GM19397 (cell line): ENCODE measurements around the gene STIP1.

Experiments used
- ATAC-seq: cut with Tn5 transposase; IDR thresholded peaks from one replicate; pipeline ENCODE4 v1.9.1; 2021; ENCODE audit warnings: mild to moderate bottlenecking, moderate library complexity; ENCODE audit not compliant: unreplicated experiment

Gene STIP1

DNA sequence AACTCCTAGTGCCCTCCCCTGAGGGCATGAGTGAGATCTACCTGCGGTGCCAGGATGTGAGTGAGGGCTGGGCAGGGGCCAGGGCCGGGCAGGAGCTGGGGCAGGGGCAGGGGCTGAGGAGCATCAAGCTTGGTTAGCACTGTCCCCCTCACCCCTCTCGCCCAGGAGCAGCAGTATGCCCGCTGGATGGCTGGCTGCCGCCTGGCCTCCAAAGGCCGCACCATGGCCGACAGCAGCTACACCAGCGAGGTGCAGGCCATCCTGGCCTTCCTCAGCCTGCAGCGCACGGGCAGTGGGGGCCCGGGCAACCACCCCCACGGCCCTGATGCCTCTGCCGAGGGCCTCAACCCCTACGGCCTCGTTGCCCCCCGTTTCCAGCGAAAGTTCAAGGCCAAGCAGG, 34.3 kb downstream of the STIP1 start:
- ATAC-seq: no peak

DNA sequence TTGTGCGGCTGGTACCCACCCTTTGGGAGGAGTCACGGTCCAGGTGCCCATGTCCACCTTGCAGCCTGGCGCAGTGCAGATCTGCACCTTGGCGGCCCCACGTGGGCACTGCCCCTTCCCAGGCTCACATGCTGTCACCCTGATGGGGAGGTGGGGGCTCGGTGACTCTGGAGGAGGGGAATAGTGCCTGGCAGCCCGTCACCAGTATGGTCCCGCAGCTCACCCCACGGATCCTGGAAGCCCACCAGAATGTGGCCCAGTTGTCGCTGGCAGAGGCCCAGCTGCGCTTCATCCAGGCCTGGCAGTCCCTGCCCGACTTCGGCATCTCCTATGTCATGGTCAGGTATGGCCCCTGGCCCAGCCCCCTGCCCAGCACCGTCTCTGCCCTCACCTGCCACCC, 34.8 kb downstream of the STIP1 start:
- no peak for ATAC-seq

DNA sequence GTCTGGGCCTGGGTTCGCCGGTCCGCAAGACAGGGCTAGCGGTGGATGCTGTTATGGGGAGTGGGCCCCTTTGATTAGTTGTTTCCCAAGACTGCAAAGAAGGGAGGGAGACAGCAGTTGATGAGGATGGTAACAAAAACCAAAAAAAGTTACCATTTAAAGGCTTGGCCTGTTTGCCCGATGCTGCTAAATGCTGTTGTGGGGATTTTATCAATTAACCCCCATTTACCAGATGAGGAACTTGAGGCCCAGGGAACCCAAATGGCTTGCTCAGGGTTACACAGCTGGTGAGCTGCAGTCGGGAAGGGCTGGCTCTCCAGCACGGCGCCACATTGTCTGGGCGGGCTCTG, 36.7 kb downstream of the STIP1 start:
- no peak for ATAC-seq

DNA sequence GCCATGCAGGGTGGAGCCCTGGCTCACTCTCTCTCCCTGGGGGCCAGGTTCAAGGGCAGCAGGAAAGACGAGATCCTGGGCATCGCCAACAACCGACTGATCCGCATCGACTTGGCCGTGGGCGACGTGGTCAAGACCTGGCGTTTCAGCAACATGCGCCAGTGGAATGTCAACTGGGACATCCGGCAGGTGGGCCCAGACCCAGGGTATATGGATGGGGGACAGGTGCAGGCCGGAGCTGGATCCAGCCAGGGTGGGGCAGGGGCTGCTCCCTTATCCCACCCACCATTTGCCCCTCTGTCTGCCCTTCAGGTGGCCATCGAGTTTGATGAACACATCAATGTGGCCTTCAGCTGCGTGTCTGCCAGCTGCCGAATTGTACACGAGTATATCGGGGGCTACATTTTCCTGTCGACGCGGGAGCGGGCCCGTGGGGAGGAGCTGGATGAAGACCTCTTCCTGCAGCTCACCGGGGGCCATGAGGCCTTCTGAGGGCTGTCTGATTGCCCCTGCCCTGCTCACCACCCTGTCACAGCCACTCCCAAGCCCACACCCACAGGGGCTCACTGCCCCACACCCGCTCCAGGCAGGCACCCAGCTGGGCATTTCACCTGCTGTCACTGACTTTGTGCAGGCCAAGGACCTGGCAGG, 37.2 kb downstream of the STIP1 start:
- ATAC-seq: no peak

DNA sequence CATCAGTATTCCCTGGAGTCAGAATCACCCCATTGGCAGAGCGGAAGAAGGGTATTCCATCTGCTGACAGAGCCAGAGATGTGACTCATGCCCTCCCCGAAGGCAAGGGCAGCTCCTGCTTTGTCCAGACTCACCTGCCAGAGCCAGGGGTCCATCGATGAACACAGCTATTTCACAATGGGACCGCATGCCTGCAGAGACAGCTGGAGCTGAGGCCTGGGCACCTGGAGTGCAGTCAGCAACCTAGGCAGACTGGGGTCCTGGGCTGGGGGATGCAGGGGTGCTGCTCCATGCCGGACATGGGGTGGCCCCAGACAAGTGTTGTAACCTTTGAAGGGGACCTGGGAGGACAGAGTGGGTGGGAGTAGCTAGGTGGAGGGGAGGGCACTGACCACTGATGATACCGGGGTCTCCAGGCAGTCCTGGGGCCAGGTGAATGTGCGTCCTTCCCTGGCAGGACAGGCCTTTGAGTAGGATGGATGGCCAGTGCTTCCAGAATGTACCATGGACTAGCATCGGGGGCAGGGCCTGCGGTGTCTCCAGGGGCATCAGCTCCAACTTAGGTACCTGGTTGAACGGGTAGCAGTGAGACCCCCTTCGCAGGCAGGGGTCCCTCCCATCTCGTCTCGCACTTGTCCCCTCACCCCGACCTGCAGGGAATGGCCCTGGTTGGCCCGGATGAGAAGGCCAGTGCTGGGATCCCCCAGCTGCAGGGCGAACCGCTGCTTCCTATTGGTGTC, 38.4 kb downstream of the STIP1 start:
- no peak for ATAC-seq

DNA sequence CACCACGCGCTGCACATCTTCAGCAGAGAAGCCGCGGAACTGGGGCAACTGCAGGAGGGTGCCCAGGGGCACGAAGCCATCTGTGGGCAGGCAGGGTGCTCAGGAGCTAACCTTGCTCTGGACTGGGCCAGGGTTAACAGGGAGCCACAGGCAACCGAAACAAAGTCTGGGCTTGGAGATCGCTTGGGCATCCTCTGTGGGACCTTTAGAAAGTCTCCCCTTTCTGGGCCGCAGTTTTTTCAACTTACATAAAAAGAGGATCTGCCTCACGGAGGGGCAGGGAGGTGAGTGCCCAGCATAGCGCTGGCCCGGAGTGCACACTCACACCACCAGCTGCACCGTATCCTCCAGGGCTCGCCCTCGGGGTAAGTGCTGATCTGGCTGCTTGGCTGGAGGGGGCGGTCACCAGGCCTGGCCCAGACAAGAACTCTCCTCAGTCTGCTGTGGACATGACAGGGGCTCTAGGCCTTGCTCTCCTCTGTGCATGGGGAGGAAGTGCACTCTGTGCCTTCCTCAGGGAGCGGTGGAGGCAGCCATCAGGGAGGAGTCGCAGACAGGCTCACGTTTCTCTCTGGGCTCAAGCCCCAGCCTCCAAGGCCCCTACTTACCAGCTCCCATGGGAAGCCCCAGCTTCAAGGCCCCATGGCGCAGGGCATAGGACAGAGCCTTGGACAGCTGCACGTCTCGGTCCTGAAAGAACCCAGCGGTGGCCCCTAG, 39.1 kb downstream of the STIP1 start:
- ATAC-seq: no peak

DNA sequence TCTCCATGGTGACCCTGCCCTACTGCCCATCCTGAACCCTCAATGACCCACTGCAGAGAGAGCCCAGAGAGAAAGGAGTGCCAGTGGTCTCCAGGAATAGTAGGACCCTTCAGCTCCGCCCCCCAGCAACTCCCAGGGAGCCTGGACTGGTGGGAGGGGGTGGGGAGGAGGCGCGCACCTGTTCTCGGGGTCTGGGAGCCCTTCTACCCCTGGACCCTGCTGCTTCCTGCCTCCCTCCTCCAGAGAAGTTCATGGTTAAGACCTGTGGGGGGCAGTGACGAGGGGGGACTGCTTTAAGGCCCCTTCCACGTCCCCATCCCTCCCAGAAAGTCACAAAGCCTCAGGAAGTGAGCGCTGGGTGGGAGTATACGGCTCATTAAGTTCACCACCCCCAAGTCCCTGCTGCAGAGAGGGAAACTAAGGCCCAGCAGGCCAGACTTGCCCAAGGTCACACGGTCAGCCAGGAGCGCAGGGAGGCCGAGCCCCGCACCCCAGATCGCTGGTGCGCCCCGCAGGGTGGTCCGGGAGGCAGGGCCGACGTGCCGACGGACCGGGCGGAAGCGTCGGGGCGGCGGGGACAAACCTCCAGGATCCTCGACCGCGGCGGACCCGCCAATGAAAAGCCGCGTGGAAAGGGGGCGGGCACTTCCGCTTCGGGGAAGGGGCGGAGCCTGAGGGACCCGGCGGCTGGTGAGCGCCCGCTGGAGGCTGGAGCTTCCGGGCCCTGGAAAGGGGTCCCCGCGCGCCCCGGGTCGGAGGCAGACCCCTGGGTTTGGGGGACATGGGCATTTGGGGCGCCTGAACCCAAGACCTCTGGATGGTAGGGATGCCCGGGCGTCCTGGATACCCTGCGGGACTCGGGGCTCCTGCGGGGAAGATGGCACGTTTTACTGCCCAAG, 39.9 kb downstream of the STIP1 start, which contains the start of the genes NUDT22 and TRPT1:
NUDT22 (plus strand) TSS at position 667 of the 899 bp plus-strand sequence. CDS start 379 bp downstream, outside the sequence.
TRPT1 (minus strand) TSS at position 579 of the 899 bp plus-strand sequence; CDS start at position 253, 326 bp downstream.
- ATAC-seq: peak; percentile 50

DNA sequence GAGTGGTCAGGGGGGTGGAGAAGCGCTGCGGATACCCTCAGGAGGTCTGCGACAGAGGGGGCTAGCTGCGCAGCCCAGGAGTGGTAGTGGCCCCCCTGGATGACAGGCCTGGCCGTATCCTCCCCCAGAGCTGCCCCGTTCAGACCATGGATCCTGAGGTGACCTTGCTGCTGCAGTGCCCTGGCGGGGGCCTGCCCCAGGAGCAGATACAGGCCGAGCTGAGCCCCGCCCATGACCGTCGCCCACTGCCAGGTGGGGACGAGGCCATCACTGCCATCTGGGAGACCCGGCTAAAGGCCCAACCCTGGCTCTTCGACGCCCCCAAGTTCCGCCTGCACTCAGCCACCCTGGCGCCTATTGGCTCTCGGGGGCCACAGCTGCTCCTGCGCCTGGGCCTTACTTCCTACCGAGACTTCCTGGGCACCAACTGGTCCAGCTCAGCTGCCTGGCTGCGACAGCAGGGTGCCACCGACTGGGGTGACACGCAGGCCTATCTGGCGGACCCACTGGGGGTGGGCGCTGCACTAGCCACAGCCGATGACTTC, 40.6 kb downstream of the STIP1 start:
- peak; percentile 8 for ATAC-seq

DNA sequence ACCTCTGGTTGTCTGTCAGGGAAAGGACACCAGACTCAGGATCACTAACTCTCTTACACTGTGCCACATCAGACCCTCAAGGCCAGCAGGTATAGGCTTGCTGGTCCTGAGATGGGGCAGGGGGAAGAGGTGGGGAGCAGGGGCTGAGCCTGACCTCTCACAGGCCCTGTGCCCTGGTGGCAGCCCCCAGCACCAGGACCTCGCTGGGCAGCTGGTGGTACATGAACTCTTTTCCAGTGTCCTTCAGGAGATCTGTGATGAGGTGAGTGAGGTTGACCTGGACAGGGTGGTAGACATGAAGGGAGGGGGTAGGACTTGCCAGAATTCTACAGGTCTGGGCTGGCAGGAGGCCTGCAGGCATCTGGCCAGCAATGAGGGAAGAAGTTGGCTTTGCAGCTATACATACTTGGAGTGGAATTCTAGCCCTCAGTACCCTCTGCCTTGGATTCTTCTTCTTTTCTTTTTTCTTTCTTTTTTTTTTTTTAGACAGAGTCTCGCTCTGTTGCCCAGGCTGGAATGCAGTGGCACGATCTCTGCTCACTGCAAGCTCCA, 41.5 kb downstream of the STIP1 start:
- ATAC-seq: no peak

DNA sequence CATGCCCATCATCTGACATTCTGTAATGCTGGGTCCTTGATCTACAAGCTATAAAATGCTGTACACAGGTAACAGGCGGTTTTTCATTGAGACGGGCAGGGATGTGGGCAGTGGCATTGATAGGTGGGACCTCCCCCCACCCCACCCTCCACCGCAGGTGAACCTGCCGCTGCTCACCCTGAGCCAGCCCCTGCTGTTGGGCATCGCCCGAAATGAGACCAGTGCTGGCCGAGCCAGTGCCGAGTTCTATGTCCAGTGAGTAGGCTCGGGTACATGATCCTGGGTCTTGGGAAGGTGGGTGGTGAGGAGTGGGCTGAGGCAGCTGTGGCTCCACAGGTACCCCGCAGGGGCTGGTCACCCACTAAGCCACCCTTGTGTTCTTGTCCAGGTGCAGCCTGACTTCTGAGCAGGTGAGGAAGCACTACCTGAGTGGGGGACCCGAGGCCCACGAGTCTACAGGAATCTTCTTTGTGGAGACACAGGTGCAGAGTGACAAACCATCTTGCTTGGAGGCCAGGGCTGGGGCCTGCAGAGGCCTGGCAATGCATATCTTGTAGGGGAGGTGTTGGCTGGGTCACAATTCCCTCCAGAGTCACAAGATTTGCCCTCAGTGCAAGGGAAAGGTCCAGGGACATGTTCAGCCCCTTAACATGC, 43.2 kb downstream of the STIP1 start:
- ATAC-seq: no peak

DNA sequence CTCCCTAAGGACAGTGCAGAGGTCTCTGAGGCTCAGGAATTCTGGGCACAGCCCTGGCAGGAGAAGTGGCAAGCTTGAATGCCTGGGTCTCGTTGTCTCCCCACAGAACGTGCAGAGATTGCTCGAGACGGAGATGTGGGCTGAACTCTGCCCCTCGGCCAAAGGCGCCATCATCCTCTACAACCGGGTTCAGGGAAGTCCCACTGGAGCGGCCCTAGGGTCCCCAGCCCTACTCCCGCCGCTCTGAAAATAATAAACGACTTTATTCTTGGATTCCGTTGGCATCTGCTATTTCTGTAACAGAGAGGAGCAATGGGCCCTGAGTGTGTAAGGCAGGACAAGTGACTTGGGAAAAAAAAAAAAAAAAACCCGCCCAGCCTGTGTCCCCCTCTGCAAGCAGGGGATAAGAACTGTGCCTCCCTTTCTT, 43.8 kb downstream of the STIP1 start:
- ATAC-seq: no peak

DNA sequence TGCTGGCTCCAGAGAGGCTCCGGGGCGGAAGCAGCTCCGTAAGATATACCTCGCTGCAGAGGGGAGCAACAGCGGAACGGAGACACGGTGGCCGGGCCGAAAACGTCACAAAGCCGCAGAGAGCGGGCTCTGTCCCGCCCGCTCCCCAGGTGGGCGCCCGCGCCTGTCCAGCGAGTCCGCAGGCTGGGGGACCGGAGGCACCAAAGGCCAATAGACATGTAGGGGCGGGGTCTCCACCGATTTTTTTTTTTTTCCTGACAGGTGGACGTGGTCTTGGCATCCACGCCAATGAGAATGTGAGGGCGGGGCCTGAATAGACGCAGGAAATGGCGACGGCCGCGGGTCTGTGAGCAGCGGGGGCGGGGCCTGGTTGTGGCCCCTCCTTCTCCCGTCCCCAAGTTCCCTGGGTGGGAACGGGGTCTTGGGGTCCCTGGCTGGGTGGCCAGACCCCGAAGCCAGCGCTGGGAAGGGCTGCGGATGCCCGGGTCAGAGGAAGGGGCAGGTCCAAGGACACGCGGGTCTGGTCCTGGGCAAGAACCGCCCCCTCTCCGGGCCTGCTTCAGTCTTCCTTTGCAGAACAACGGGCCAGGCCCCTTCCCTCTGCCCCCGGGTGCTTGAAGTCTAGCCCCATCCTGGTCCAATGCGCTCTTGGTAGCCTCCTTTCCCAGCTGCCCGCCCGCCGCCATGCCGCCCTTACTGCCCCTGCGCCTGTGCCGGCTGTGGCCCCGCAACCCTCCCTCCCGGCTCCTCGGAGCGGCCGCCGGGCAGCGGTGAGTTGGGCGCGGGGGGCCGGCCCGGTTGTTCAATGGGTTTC, 44.4 kb downstream of the STIP1 start, which contains the start of gene DNAJC4:
DNAJC4 (plus strand) TSS at position 378 of the 814 bp plus-strand sequence; CDS start at position 685, 307 bp downstream.
- ATAC-seq: peak; percentile 52

DNA sequence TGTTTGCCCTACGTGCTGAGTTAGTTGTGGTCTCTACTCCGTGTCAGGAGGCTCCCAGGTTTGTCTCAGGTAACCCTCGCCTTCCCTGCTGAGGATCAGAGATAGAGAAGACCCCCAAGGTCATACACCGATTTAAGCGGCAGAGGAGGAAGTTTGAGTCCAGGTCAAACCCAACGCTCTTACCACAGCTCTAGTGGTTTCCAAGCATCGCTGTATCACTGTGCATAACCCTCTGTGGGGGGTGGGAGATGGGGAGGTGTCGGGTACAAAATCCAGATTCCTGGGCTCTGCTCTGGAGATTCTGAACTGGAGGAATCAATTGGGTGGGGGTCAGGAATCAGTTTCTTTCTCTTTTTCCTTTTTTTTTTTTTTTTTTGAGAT, 45.0 kb downstream of the STIP1 start:
- ATAC-seq: no peak

DNA sequence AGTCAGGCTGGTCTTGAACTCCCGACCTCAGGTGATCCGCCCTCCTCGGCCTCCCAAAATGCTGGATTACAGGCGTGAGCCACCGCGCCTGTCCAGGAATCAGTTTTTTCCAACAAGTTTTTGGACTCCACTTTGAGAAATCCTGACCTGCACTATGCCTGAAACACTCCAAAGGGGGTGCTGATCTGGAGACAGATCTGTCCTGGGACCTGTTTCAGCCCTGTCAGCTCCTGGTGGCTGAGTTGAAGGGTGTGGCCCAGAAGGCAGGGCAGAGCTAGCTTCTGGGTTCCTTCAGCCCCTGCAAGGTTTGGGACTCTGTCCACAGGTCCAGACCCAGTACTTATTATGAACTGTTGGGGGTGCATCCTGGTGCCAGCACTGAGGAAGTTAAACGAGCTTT, 45.6 kb downstream of the STIP1 start:
- ATAC-seq: no peak

DNA sequence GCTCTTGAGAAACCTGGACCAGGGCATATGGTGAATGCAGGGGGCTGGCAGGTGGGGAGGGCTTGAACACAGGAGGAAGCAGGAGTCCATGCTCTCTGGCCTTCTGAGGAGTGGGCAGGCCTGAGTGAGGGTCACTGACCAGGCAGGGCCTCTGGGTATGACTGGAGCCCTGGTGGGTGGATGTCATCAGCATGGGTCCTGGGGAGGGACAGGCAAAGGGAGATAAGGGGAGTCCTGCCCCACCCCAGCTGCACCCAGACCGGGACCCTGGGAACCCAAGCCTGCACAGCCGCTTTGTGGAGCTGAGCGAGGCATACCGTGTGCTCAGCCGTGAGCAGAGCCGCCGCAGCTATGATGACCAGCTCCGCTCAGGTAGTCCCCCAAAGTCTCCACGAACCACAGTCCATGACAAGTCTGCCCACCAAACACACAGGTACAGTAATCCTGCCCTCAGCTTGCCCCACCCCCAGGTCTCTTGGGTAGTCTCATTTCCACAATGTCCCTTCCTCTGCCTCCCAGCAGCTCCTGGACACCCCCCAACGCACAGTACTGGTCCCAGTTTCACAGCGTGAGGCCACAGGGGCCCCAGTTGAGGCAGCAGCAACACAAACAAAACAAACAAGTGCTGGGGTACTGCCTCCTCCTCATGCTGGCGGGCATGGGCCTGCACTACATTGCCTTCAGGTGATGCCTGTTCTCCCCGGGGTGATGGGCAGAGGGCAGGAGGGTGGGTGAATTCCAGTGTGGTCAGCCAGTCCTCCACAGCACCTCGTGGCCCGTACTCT, 46.4 kb downstream of the STIP1 start:
- ATAC-seq: no peak

DNA sequence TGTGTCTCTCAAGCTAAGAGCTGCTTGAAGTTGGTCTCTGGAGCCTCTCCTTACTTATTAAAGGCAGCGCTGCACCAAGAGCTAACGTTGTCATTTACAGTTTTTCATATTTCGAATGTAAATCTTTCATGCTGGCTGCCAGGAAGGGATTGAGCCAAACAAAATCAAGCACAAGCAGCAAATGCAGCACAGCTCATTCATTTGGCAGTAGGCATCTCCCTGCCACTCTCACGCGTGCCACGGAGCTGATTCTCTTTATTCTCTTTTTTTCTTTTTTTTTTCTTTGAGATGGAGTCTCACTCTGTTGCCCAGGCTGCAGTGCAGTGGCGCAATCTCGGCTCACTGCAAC, 47.0 kb downstream of the STIP1 start:
- ATAC-seq: no peak

DNA sequence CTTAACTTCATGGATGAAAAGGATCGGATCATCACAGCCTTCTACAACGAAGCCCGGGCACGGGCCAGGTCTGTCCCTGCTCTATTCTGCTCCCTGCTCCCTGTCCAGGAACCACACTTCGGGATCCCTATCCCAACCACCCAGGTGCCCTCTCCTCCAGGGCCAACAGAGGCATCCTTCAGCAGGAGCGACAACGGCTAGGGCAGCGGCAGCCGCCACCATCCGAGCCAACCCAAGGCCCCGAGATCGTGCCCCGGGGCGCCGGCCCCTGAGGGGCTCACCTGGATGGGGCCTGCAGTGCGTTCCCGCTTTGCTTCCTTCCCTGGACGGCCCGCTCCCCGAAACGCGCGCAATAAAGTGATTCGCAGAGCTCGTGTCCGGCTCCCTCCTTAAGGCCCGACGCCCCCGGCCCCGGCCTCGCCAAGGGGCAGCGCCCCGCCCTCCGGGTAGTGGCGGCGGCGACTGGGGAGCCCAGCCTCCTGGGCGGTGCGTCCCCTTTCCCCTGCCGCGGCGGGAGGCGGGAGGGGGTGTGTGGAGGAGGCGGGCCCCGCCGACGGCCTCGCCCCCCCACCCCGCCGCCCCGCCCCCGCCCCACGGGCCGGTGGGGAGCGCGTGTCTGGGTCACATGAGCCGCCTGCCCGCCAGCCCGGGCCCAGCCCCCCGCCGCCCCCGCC, 48.1 kb downstream of the STIP1 start, which contains the start of gene VEGFB:
VEGFB (plus strand) TSS at position 672 of the 674 bp plus-strand sequence. CDS start 250 bp downstream, outside the sequence.
- peak; percentile 31 for ATAC-seq
